Measurements from ENCODE around the gene CRELD2.

Gene CRELD2

DNA sequence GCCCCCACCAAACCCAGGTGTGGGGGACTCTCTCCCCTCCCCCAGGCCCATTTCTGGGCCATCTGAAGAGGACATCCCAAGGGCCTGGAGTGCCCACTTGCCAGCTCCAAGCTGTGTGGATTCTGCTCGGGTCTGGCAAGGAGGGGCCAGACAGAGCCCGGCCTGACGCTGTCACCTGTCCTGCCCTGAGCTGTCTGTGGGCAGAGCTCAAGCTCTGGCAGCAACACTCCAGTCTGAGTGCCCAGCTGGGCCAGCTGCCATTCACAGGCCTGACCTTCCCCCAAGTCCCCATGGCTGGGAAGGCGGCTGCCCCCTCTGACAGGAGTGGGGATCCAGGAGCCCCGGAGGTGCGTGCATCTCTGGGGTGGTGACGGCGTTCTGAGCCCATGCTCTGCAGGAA lies 35.9 kb downstream of the CRELD2 start:
- peak overlapping the region; percentile 69 for H2BK15ac ChIP-seq (ENCODE audit: low read length)
- H3K36me3 ChIP-seq (replicated peaks in 1 of 2; ENCODE audit: control insufficient read depth in 2 of 2, insufficient read depth in 2 of 2, low read length in 2 of 2): no peaks in the 10 kb centered on the region
- peak overlapping the region; percentile 53 for H2BK5ac ChIP-seq (ENCODE audit: low read length)
- peak overlapping the region; percentile 58 for H2BK12ac ChIP-seq (ENCODE audit: low read length)
- no peak overlapping the region for H3K4me3 ChIP-seq (ENCODE audit: low read length in 2 of 2)
- no peak for DNase-seq (ENCODE audit: low spot score)
- no peak overlapping the region for H3K23ac ChIP-seq (ENCODE audit: low read depth, low read length, poor library complexity)
- peak overlapping the region; percentile 48 for H3K18ac ChIP-seq (ENCODE audit: low read length)
- peak overlapping the region; percentile 100 for H2AK5ac ChIP-seq (ENCODE audit: low read depth, low read length)
- H2AFZ ChIP-seq (ENCODE audit: low read length): peak overlapping the region; percentile 49
- H3K14ac ChIP-seq (ENCODE audit: low read length): no peak overlapping the region
- no peak overlapping the region for H3K4me2 ChIP-seq (ENCODE audit: insufficient read depth, low read length, poor library complexity, severe bottlenecking)
- H3K79me1 ChIP-seq (ENCODE audit: low read depth, low read length): no peaks in the 10 kb centered on the region
- no peak overlapping the region for H2BK120ac ChIP-seq (ENCODE audit: low read depth, low read length)
- H3K9me3 ChIP-seq (replicated peaks in 1 of 2; ENCODE audit: control insufficient read depth in 2 of 2, insufficient read depth in 1 of 2, low read depth in 1 of 2, low read length in 2 of 2): no peaks in the 10 kb centered on the region
- no peak overlapping the region for H3K4ac ChIP-seq (ENCODE audit: low read length)
- H4K91ac ChIP-seq (ENCODE audit: low read depth, low read length, poor library complexity): no peak overlapping the region
- no peak overlapping the region for H3K9ac ChIP-seq (ENCODE audit: low read depth, low read length, poor library complexity)
- no CpG with 5 or more reads among the region's 8 CpGs for WGBS, 2 donors (ENCODE audit: extremely low coverage in 2 of 2, insufficient read length in 2 of 2, insufficient replicate concordance in 1 of 2)
- H3K27me3 ChIP-seq (ENCODE audit: control insufficient read depth in 3 of 3, insufficient read depth in 3 of 3, low read depth in 1 of 3, low read length in 3 of 3): peaks cover 0 to 7% (median 0%) of the 10 kb centered on the region in 3 experiments
- no peak overlapping the region for H3K27ac ChIP-seq (replicated peaks; ENCODE audit: low read length)
- no peak overlapping the region for H4K8ac ChIP-seq (ENCODE audit: low read depth, low read length)
- peaks cover 26 to 34% of the 10 kb centered on the region in 2 donors for H3K4me1 ChIP-seq (ENCODE audit: control insufficient read depth in 2 of 2, insufficient read depth in 1 of 2, low read depth in 1 of 2, low read length in 2 of 2)

DNA sequence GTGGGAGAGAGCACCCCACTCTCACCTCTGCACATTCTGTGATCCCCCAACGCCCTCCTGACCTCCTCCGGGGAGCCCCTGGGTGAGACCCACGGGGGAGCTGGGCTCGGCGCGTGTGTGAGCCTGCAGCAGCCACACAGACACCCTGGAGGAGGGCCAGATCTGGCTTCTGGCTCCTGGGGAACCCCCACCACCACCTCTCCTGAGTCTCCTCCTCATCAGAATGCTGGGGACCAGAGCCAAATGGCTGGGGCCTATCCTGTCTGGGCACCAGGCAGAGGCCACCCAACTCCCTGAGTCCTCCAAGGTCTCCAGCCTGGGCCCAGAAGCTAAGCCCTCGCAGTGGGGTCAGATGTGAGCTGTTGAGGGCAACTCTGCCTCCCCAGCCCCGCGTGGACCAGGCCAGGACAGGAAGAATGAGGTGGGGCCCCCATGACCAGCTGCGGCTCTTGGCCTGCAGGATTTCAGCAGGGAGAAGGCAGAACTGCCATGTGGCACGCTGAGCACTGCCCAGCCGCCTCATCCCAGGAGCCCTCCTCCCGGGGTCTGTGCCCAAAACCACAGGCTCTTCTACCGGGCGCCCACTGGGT lies 36.7 kb downstream of the CRELD2 start:
- no peak overlapping the region for H3K4me2 ChIP-seq (ENCODE audit: insufficient read depth, low read length, poor library complexity, severe bottlenecking)
- peak overlapping the region; percentile 61 for H2BK120ac ChIP-seq (ENCODE audit: low read depth, low read length)
- H3K18ac ChIP-seq (ENCODE audit: low read length): peak overlapping the region; percentile 76
- DNase-seq (ENCODE audit: low spot score): no peak
- peak overlapping the region; percentile 82 for H2AK5ac ChIP-seq (ENCODE audit: low read depth, low read length)
- no peak overlapping the region for H3K23ac ChIP-seq (ENCODE audit: low read depth, low read length, poor library complexity)
- peak overlapping the region; percentile 93 for H2BK15ac ChIP-seq (ENCODE audit: low read length)
- WGBS, 2 donors (ENCODE audit: extremely low coverage in 2 of 2, insufficient read length in 2 of 2, insufficient replicate concordance in 1 of 2): no CpG with 5 or more reads among the region's 15 CpGs
- H3K27ac ChIP-seq (replicated peaks; ENCODE audit: low read length): no peak overlapping the region
- H4K8ac ChIP-seq (ENCODE audit: low read depth, low read length): no peak overlapping the region
- H4K91ac ChIP-seq (ENCODE audit: low read depth, low read length, poor library complexity): no peak overlapping the region
- H3K4me1 ChIP-seq (ENCODE audit: control insufficient read depth in 2 of 2, insufficient read depth in 1 of 2, low read depth in 1 of 2, low read length in 2 of 2): peaks cover 29 to 41% of the 10 kb centered on the region in 2 donors
- H3K79me1 ChIP-seq (ENCODE audit: low read depth, low read length): peaks cover 3% of the 10 kb centered on the region
- peaks cover 0 to 7% (median 0%) of the 10 kb centered on the region in 3 experiments for H3K27me3 ChIP-seq (ENCODE audit: control insufficient read depth in 3 of 3, insufficient read depth in 3 of 3, low read depth in 1 of 3, low read length in 3 of 3)
- no peak overlapping the region for H3K4me3 ChIP-seq (ENCODE audit: low read length in 2 of 2)
- no peaks in the 10 kb centered on the region for H3K9me3 ChIP-seq (replicated peaks in 1 of 2; ENCODE audit: control insufficient read depth in 2 of 2, insufficient read depth in 1 of 2, low read depth in 1 of 2, low read length in 2 of 2)
- H2BK12ac ChIP-seq (ENCODE audit: low read length): no peak overlapping the region
- peak overlapping the region; percentile 53 for H3K4ac ChIP-seq (ENCODE audit: low read length)
- H2AFZ ChIP-seq (ENCODE audit: low read length): no peak overlapping the region
- no peak overlapping the region for H3K9ac ChIP-seq (ENCODE audit: low read depth, low read length, poor library complexity)
- H3K14ac ChIP-seq (ENCODE audit: low read length): no peak overlapping the region
- no peaks in the 10 kb centered on the region for H3K36me3 ChIP-seq (replicated peaks in 1 of 2; ENCODE audit: control insufficient read depth in 2 of 2, insufficient read depth in 2 of 2, low read length in 2 of 2)
- peak overlapping the region; percentile 53 for H2BK5ac ChIP-seq (ENCODE audit: low read length)

- peak overlapping the region; percentile 87 for H3K18ac ChIP-seq (ENCODE audit: low read length)
- peaks cover 0 to 7% (median 0%) of the 10 kb centered on the region in 3 experiments for H3K27me3 ChIP-seq (ENCODE audit: control insufficient read depth in 3 of 3, insufficient read depth in 3 of 3, low read depth in 1 of 3, low read length in 3 of 3)
- H3K27ac ChIP-seq (replicated peaks; ENCODE audit: low read length): no peak overlapping the region
- no peaks in the 10 kb centered on the region for H3K36me3 ChIP-seq (replicated peaks in 1 of 2; ENCODE audit: control insufficient read depth in 2 of 2, insufficient read depth in 2 of 2, low read length in 2 of 2)
- no peak overlapping the region for H2AFZ ChIP-seq (ENCODE audit: low read length)
- H3K23ac ChIP-seq (ENCODE audit: low read depth, low read length, poor library complexity): peak overlapping the region; percentile 43
- H2BK15ac ChIP-seq (ENCODE audit: low read length): peak overlapping the region; percentile 98
- H3K9me3 ChIP-seq (replicated peaks in 1 of 2; ENCODE audit: control insufficient read depth in 2 of 2, insufficient read depth in 1 of 2, low read depth in 1 of 2, low read length in 2 of 2): no peaks in the 10 kb centered on the region
- H2BK120ac ChIP-seq (ENCODE audit: low read depth, low read length): peak overlapping the region; percentile 61
- H3K4ac ChIP-seq (ENCODE audit: low read length): peak overlapping the region; percentile 37
- no peak overlapping the region for H3K4me2 ChIP-seq (ENCODE audit: insufficient read depth, low read length, poor library complexity, severe bottlenecking)
- peak overlapping the region; percentile 56 for H3K14ac ChIP-seq (ENCODE audit: low read length)
- H4K91ac ChIP-seq (ENCODE audit: low read depth, low read length, poor library complexity): no peak overlapping the region
- H2BK5ac ChIP-seq (ENCODE audit: low read length): peak overlapping the region; percentile 53
- peaks cover 4% of the 10 kb centered on the region for H3K79me1 ChIP-seq (ENCODE audit: low read depth, low read length)
- WGBS, 2 donors (ENCODE audit: extremely low coverage in 2 of 2, insufficient read length in 2 of 2, insufficient replicate concordance in 1 of 2): no CpG with 5 or more reads among the region's 22 CpGs
- no peak for DNase-seq (ENCODE audit: low spot score)
- peak overlapping the region; percentile 82 for H2AK5ac ChIP-seq (ENCODE audit: low read depth, low read length)
- H2BK12ac ChIP-seq (ENCODE audit: low read length): peak overlapping the region; percentile 94
- no peak overlapping the region for H3K4me3 ChIP-seq (ENCODE audit: low read length in 2 of 2)
- no peak overlapping the region for H4K8ac ChIP-seq (ENCODE audit: low read depth, low read length)
- no peak overlapping the region for H3K9ac ChIP-seq (ENCODE audit: low read depth, low read length, poor library complexity)
- peaks cover 26 to 38% of the 10 kb centered on the region in 2 donors for H3K4me1 ChIP-seq (ENCODE audit: control insufficient read depth in 2 of 2, insufficient read depth in 1 of 2, low read depth in 1 of 2, low read length in 2 of 2)
Measured at GRCh38 chr22:49955581-49956417, 37.4 kb downstream of the CRELD2 start.

DNA sequence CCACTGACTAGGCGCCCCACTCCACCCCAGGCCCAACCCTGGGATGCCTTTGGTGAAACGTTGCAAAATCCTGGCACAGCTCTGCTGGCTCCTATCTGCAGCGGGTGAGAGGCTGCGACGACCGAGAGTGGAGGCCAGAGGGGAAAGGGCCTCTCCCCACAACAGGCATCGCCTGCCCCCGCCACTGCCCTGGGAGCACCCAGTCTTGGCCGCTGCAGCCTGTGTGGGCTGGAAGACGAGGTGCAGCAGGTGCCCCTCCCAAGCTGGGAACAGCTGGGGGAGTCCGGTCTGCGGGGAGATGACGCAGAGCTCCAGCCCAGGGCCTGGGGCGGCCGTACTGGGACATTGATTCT lies 38.0 kb downstream of the CRELD2 start:
- Histone ChIP-seq H3K79me1 (ENCODE audit: low read depth, low read length) (peaks cover 10% of the 10 kb centered on the region), H3K4ac (ENCODE audit: low read length) (no peak overlapping the region), H3K9ac (ENCODE audit: low read depth, low read length, poor library complexity) (no peak overlapping the region), H2BK5ac (ENCODE audit: low read length) (peak overlapping the region; percentile 53), H4K91ac (ENCODE audit: low read depth, low read length, poor library complexity) (peak overlapping the region; percentile 53), H3K36me3 (replicated peaks in 1 of 2; ENCODE audit: control insufficient read depth in 2 of 2, insufficient read depth in 2 of 2, low read length in 2 of 2) (no peaks in the 10 kb centered on the region), H3K4me1 (ENCODE audit: control insufficient read depth in 2 of 2, insufficient read depth in 1 of 2, low read depth in 1 of 2, low read length in 2 of 2) (peaks cover 21 to 32% of the 10 kb centered on the region in 2 donors), H4K8ac (ENCODE audit: low read depth, low read length) (no peak overlapping the region), H3K14ac (ENCODE audit: low read length) (no peak overlapping the region), H3K27ac (replicated peaks; ENCODE audit: low read length) (no peak overlapping the region), H3K4me2 (ENCODE audit: insufficient read depth, low read length, poor library complexity, severe bottlenecking) (no peak overlapping the region), H3K18ac (ENCODE audit: low read length) (peak overlapping the region; percentile 71), H2AK5ac (ENCODE audit: low read depth, low read length) (peak overlapping the region; percentile 82), H2AFZ (ENCODE audit: low read length) (no peak overlapping the region), H3K27me3 (ENCODE audit: control insufficient read depth in 3 of 3, insufficient read depth in 3 of 3, low read depth in 1 of 3, low read length in 3 of 3) (peaks cover 0 to 7% (median 0%) of the 10 kb centered on the region in 3 experiments), H3K23ac (ENCODE audit: low read depth, low read length, poor library complexity) (no peak overlapping the region), H3K9me3 (replicated peaks in 1 of 2; ENCODE audit: control insufficient read depth in 2 of 2, insufficient read depth in 1 of 2, low read depth in 1 of 2, low read length in 2 of 2) (no peaks in the 10 kb centered on the region), H3K4me3 (ENCODE audit: low read length in 2 of 2) (no peak overlapping the region), H2BK12ac (ENCODE audit: low read length) (peak overlapping the region; percentile 94), H2BK15ac (ENCODE audit: low read length) (peak overlapping the region; percentile 98), H2BK120ac (ENCODE audit: low read depth, low read length) (peak overlapping the region; percentile 47)
- WGBS, 2 donors (ENCODE audit: extremely low coverage in 2 of 2, insufficient read length in 2 of 2, insufficient replicate concordance in 1 of 2): no CpG with 5 or more reads among the region's 15 CpGs
- no peak for DNase-seq (ENCODE audit: low spot score)
